MV-4-11 (cell line): ENCODE measurements around the gene RAPGEF4.

Experiments used
- DNase-seq: peaks from one replicate; lab custom pipeline; 2025; lab: John Stamatoyannopoulos, UW

RAPGEF4 gene

GRCh38 chr2:172861098-172861497 lies 125.5 kb downstream of the RAPGEF4 start:
- DNase-seq, result no peak

- no peak for DNase-seq
Measured at GRCh38 chr2:172861656-172862476, 126.2 kb downstream of the RAPGEF4 start.

GRCh38 chr2:172863341-172863740 lies 127.7 kb downstream of the RAPGEF4 start:
- no peak for DNase-seq

- peak; percentile 28 for DNase-seq
Measured at GRCh38 chr2:172864182-172864581, 128.5 kb downstream of the RAPGEF4 start.

GRCh38 chr2:172865422-172865821 lies 129.8 kb downstream of the RAPGEF4 start:
- no peak for DNase-seq

GRCh38 chr2:172869861-172870260 lies 134.2 kb downstream of the RAPGEF4 start:
- DNase-seq, result no peak

GRCh38 chr2:172870396-172870795 lies 134.8 kb downstream of the RAPGEF4 start:
- no peak for DNase-seq

- DNase-seq, result no peak
Measured at GRCh38 chr2:172877826-172878225, 142.2 kb downstream of the RAPGEF4 start.

GRCh38 chr2:172878260-172878659 lies 142.6 kb downstream of the RAPGEF4 start:
- no peak for DNase-seq

GRCh38 chr2:172884336-172884735 lies 148.7 kb downstream of the RAPGEF4 start:
- DNase-seq, result no peak

- DNase-seq, result no peak
Measured at GRCh38 chr2:172885996-172886395, 150.4 kb downstream of the RAPGEF4 start.

- DNase-seq, result no peak
Measured at GRCh38 chr2:172887280-172887679, 151.6 kb downstream of the RAPGEF4 start.

GRCh38 chr2:172888714-172889669 lies 153.3 kb downstream of the RAPGEF4 start:
- no peak for DNase-seq

- DNase-seq, result no peak
Measured at GRCh38 chr2:172889768-172890430, 154.3 kb downstream of the RAPGEF4 start.

- no peak for DNase-seq
Measured at GRCh38 chr2:172893111-172893510, 157.5 kb downstream of the RAPGEF4 start.

- no peak for DNase-seq
Measured at GRCh38 chr2:172893671-172894070, 158.0 kb downstream of the RAPGEF4 start.

GRCh38 chr2:172894689-172895387 lies 159.2 kb downstream of the RAPGEF4 start:
- no peak for DNase-seq

- no peak for DNase-seq
Measured at GRCh38 chr2:172896661-172897081, 161.0 kb downstream of the RAPGEF4 start.

- no peak for DNase-seq
Measured at GRCh38 chr2:172900871-172901270, 165.2 kb downstream of the RAPGEF4 start.

- DNase-seq, result no peak
Measured at GRCh38 chr2:172901913-172902312, 166.3 kb downstream of the RAPGEF4 start.

- no peak for DNase-seq
Measured at GRCh38 chr2:172904236-172904635, 168.6 kb downstream of the RAPGEF4 start.
